CD4-positive, alpha-beta T cell treated with Interleukin-17A for 4 hours (primary cell): Measurements from ENCODE around the gene GLI3.

Experiments
- DNase-seq: peaks from one replicate; pipeline ENCODE4 v3.0.0-alpha.2; 2020; ENCODE audit warnings: mixed read lengths

GLI3 gene

GRCh38 chr7:41956705-41957104 lies 280.3 kb downstream of the GLI3 start:
- DNase-seq = no peak

DNA sequence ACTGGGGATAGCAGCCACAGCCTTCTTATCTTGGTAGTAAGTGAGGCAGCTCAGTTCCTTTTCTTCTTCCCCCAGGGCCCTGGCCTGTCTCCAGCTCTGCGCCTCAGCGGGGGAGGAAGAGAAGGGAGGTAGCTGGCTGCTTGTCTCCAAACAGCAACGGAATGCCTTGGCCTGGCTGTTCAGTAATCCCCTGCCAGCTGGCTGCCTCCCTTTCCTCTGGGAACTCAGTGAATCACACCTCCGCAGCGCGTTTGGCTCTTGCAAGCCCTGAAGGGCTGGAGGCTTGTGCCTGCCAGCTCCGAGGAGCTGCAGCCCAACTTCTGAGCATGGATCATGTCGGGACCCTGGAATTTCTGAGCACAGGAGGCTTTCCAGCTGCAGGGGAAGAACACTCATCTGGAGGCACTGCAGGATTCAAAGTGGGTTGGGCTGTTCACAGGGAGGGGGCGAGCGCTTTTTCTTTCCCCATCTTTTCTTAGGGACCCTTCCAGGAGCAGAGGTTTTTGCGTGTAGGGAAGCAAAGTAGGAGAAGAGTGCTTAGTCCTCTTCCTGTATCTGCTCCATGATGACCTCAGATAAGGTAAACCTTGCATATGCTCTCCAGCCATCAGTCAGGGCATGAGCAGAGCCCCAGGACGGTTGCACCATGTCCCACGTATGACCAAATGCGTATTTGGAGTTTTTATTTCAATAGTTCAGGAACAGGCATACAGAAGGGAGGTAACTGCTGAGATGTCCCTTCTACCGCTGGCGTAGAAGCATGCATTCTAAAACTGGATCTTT lies 280.9 kb downstream of the GLI3 start:
- no peak for DNase-seq

GRCh38 chr7:41955451-41955850 lies 281.6 kb downstream of the GLI3 start:
- DNase-seq = no peak

DNA sequence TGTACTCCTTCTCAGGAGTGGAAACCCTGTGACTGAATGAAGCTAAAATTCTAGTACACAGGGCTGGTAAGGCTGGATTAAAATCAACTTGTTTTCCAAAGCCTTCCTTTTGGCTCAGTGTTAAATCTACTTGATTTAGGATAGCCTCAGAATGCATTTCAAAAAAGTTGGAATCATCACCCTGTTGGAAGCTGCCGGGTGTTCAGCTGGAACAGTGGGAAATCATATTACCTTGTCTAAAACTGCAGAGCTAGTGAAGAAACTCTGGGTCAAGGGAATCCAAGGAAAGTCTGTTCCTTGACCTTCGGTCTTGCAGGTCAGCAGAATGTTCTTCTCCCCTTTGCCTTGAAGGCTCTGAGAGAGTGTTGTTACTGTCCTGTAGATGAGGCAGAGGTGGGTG lies 282.0 kb downstream of the GLI3 start:
- no peak for DNase-seq

- no peak for DNase-seq
Observed at GRCh38 chr7:41948503-41948902, 288.5 kb downstream of the GLI3 start.

- DNase-seq = peak; percentile 56
Observed at GRCh38 chr7:41943094-41943577, 293.9 kb downstream of the GLI3 start.

DNA sequence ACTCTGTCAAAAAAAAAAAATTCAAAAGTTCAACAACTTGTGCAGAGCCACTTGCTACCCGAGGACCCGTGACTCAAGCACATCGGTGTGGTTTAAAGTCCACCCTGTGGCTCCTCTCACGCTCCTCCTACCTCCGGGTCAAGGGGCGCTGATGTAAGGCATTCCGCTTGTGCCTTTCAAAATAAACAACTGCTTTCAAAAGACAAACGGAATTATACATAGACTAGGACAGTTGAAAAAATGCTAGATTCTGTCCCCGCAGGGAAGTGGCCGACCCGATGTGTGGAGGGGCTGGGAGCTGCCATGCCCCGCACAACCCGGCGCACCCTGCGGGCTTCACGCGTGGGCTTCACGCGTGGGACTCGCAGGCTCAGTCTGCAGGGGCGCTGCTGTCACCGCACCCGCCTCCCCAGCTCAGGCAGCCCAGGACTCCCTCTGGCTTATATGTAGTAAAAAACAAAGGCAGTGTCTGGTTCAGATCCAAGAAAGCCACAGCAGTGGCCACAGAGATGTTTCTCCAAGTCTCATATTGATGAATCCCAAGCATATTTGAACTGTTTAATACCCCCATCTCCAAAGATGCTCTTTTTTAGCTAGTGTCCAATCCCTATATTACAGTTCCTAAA lies 294.4 kb downstream of the GLI3 start:
- DNase-seq = no peak

DNA sequence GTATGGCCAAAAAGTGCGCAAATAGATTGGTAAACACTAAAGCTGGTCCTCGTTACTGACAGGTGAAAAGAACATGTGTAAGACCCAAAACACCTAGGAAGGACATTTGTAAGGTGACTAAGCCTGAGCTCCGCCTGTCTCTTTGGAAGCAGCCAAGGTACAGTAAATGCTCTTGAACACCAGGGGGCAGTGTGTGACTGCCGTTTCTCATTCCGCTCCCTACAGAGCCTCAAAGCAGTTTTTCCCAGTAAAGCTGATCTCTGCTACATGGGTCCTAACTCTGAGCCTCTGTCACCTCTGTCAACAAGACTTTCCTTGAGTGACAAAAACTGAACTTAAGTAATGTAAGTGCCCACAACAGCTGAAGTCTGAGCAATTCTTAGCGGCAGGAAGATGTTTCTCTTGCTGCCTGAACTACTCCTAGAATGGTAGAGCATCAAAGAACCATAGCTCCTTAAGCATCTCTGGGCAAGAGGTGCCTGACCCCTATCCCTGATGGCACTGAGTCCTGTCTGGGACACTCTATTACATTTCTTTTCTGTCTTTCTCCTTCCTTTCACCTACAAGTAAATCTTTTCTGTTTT lies 296.2 kb downstream of the GLI3 start:
- peak; percentile 51 for DNase-seq

DNA sequence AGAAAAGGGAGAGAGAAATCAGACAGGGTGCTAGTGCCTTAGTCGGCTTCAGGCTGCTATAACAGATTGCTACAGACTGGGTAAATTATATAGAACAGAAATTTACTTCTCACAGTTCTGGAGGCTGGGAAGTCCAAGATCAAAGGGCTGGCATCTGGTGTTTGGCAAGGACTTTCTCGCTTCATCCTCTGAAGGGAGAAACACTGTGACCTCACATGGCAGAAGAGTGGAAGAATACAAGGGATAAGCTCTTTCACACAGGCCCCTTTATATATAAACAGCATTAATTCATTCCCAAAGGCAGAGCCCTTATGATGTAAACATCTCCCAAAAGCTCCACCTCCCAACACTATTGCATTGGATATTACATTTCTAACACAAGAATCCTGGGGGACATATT lies 298.6 kb downstream of the GLI3 start:
- DNase-seq = no peak

DNA sequence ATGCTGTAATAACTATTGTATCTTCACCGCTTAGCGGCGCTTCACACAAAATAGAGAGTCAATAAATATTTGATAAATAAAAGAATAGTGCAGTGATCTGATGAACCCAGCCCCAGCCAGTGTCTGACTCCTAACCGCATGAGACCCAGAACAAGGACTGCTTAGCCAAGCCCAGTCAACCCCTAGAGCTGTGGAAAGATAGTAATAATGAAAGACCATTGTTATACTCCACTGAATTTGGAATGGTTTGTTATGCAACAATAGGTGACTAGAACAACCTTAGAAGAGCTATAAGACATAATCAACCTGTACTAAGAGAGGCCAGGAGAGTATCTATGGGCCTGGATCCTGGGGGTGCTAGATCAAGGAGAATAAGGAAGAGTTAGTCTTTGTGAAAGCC lies 303.6 kb downstream of the GLI3 start:
- DNase-seq = no peak

DNA sequence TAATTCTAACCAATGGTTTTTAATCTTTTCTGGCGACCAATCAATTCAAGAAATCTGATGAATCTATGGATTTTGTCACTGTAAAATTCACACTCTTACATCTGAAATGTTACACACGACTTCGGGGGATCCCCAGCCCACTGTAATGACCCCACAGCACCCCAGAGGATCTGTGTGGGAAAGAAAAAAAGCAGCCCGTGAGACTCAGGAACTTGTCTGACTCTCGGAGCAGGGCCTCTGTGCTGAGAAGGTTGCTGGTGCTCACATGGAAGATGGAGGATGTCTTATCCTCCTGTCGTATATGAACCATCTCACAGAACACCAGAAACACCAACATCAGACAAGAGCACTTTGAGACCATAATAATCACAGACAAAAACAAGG lies 305.8 kb downstream of the GLI3 start:
- no peak for DNase-seq

DNA sequence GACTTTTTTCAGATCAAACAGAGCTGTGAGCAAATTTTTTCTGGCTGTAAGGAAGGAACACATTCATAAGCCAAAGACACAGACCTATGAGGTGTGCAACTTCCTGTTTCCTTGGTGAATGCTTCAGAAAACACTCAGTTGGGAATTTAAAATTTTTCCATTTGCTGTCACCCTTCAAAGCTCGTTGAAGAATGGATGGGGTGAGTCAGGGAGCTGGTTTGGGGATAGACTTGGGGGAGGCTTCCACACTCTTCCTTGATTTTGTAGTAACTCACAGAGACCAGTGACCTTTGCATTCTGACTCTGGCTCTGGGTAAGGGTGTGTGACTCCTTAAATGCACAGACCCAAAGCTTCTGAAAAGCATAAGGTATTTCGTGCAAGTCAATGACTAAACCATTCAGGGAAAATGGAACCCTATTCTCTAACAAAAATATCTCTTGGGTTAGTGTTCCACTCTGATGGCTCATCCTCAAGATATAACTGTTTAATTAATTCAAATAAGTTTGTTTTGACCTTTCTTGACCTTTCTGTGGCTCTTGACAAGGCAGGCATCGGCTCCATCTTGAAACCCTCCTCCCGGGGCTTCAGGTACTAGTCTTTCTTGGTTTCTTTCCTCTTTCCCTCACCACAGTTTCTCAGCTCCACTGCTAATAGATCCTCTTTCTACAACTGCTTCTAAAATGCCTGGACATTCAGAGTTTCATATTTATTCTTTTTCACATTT lies 306.3 kb downstream of the GLI3 start:
- no peak for DNase-seq

DNA sequence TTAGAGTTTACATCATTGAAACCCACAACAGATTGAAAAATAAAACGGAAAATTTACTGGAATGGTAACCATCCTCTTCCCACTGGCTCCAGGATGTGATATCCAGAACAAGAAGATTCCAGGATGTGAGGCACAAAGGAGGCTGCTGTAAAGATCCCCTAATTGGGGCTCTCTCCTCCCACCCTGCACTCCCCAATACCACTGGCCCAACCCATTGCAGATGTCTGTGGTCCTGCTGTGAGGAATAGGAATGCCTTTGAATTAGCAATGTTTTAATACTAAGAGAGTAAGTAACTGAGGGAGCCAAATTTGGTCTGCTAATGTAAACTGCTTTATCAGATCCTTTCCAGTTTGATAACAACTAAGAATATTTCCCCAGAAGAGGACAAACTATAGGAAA lies 308.2 kb downstream of the GLI3 start:
- DNase-seq = no peak

GRCh38 chr7:41928166-41928565 lies 308.8 kb downstream of the GLI3 start:
- DNase-seq = no peak

DNA sequence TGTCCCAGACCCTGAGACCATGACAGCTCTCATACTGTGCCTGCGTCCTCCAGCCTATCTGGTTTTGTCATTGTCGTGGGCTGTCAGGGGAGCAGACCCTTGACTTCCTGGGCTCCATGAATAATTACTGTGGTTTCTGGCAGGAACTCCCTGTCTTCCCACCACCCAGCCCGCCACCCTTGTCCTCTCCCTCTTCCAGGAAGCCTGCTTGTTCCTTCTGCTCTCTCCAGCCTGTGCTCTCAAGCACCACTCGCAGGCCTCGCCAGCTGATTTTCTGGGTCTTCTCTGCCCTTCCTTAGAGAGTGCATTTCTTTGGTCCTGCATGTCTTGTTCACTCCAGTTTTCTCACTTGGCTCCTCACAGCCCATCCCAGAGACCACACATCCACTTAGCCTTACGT lies 309.6 kb downstream of the GLI3 start:
- no peak for DNase-seq

GRCh38 chr7:41925946-41926345 lies 311.1 kb downstream of the GLI3 start:
- DNase-seq = no peak

DNA sequence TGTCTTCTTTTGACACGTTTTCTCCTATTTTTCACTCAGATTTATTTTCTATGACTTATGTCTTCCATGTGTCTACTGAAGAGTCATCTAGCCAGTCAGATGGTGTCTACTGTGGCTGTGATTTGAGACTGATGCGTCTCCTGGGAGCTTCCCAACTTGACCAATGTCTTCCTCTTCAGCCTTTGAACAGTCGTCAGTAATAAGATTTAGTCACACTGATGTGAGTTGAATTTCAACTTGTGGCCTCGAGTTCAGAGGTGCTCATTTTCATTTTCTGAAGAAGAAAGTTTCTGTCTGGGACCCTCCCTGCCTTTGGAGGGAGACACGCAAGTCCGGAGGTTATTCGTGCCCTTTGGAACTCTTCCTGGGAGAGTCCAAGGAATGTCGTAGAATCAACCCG lies 312.2 kb downstream of the GLI3 start:
- DNase-seq = no peak

DNA sequence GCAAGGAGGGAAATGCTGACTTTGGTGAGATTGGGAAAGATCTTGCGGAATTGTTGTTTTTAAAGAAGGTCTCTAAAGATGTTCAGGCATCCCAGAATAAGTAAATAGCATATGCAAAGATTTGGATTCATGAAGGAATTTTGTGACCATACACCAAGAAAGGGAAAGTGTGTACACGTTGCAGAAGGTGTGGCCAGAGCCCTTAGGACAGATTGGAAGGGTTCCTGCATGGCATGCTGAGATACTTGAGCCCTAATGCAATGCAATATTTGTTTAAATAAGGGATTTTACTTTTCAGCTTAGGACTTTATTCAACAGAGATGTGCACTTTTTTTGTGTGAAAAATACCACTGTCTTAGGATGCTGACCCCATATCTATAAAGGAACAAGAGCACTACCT lies 314.6 kb downstream of the GLI3 start:
- no peak for DNase-seq

- DNase-seq = no peak
Observed at GRCh38 chr7:41921453-41921981, 315.5 kb downstream of the GLI3 start.

- DNase-seq = no peak
Observed at GRCh38 chr7:41918597-41918996, 318.4 kb downstream of the GLI3 start.

DNA sequence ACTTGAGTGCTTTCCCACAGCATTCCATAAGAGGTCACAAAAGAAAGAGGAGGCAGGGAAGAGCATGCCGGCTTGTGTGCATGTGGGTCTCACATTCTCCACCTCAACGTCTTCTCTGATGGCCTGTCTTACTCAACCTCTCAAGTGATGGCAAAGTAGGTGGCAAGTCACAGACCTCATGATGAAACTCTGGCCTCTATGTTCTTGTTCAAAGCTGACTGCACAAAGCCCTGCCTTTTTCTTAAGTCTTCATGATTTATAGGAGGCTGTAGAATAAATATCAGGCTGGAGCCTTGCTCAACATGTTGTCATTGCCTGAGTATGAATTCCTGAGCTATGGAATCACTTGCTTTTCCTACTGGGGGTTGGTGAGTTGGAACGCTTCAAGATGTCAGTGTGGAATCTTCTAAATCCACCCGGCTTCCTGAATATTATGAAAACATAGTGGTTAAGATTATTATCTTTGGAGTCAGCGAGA lies 320.5 kb downstream of the GLI3 start:
- no peak for DNase-seq

GRCh38 chr7:41915871-41916270 lies 321.1 kb downstream of the GLI3 start:
- DNase-seq = no peak
